OCI-LY7 (cell line): ENCODE data around the gene NDRG4. TPM values are rescaled to one million over a fixed set of nuclear protein-coding genes. Genes with fewer than 3 reads are reported as not detected.

Source experiments
- BruUV-seq: library from RNA; stranded (reverse); fragments of 400-500 nt; replicated peaks from 2 replicates; lab custom pipeline; 2021; lab: Mats Ljungman, UMichigan
- CTCF ChIA-PET: fragments of 300-600 bp; sonication (Branson Sonifier 250); formaldehyde crosslinking; loops from one replicate; lab custom pipeline; 2022; ENCODE audit warnings: antibody characterized with exemption; ENCODE audit not compliant: unreplicated experiment; lab: Charles Lee
- POLR2A ChIA-PET: fragments of 300-600 bp; sonication (Branson Sonifier 250); formaldehyde crosslinking; loops from one replicate; lab custom pipeline; 2022; ENCODE audit warnings: antibody characterized with exemption; lab: Charles Lee
- DNase-seq: peaks from one replicate; pipeline ENCODE4 v3.0.0-alpha.2; 2015; ENCODE audit warnings: low spot score
- H2AFZ ChIP-seq: fragments of 200-600 bp; sonication (generic), shearing (Covaris generic); 2 replicates; pipeline ENCODE4 v1.6.1; 2014; ENCODE audit warnings: mild to moderate bottlenecking, antibody characterized with exemption, low read length, moderate library complexity
- H3K27ac ChIP-seq: fragments of 200-600 bp; sonication (generic); 2 replicates; pipeline ENCODE4 v1.5.1; 2014; ENCODE audit warnings: mixed run types, low read depth, mild to moderate bottlenecking, moderate library complexity, low read length, inconsistent platforms; ENCODE audit not compliant: poor library complexity, severe bottlenecking
- H3K36me3 ChIP-seq: fragments of 200-600 bp; sonication (generic); 2 replicates; pipeline ENCODE4 v1.6.1; 2014; ENCODE audit warnings: mild to moderate bottlenecking, antibody characterized with exemption, low read length, moderate library complexity, mixed read lengths; ENCODE audit not compliant: insufficient read depth
- H3K4me1 ChIP-seq: fragments of 200-600 bp; sonication (generic); 2 replicates; pipeline ENCODE4 v1.5.1; 2014; ENCODE audit warnings: mild to moderate bottlenecking, low read length; ENCODE audit not compliant: insufficient read depth, poor library complexity, severe bottlenecking
- H3K4me2 ChIP-seq: fragments of 200-600 bp; sonication (generic); 2 replicates; pipeline ENCODE4 v1.6.1; 2014; ENCODE audit warnings: mild to moderate bottlenecking, low read length
- H3K4me3 ChIP-seq: fragments of 200-600 bp; sonication (generic); 2 replicates; pipeline ENCODE4 v1.5.1; 2014; ENCODE audit warnings: mild to moderate bottlenecking, low read depth, low read length; ENCODE audit not compliant: poor library complexity, severe bottlenecking
- H3K79me2 ChIP-seq: fragments of 200-600 bp; sonication (generic); 2 replicates; pipeline ENCODE4 v1.6.1; 2016; ENCODE audit warnings: low read depth, mild to moderate bottlenecking, low read length, moderate library complexity, mixed read lengths; ENCODE audit not compliant: insufficient read depth
- H3K9me2 ChIP-seq: fragments of 200-600 bp; sonication (generic); 2 replicates; pipeline ENCODE4 v1.6.1; 2016; ENCODE audit warnings: mild to moderate bottlenecking, low read length, mixed read lengths; ENCODE audit not compliant: insufficient read depth
- H3K9me3 ChIP-seq: fragments of 200-600 bp; sonication (generic); 2 replicates; pipeline ENCODE4 v1.6.1; 2014; ENCODE audit warnings: mild to moderate bottlenecking, mixed run types, low read length, mixed read lengths
- H4K20me1 ChIP-seq: fragments of 200-600 bp; sonication (generic); 2 replicates; pipeline ENCODE4 v1.6.1; 2014; ENCODE audit warnings: mild to moderate bottlenecking, antibody characterized with exemption, low read length, moderate library complexity, mixed read lengths; ENCODE audit not compliant: insufficient read depth
- CTCF ChIP-seq: fragments of 200-600 bp; sonication (generic); conservative IDR thresholded peaks from 2 replicates; pipeline ENCODE4 v1.5.1; 2014; ENCODE audit warnings: mild to moderate bottlenecking, antibody characterized with exemption, low read length, moderate library complexity, mixed read lengths
- EZH2phosphoT487 ChIP-seq: fragments of 200-600 bp; sonication (generic); IDR thresholded peaks from 2 replicates; pipeline ENCODE4 v1.6.1; 2018; ENCODE audit warnings: low read depth, borderline replicate concordance, mild to moderate bottlenecking, mixed run types, antibody characterized with exemption, low read length, moderate library complexity, mixed read lengths
- intact Hi-C: fragments of 100-400 bp; cut with micrococcal nuclease; formaldehyde crosslinking; loops from one replicate; pipeline ENCODE4 v1.10.0; 2022; ENCODE audit not compliant: unreplicated experiment
- total RNA-seq, 2 experiments: library from RNA; depleted of rRNA in 1 of 2; stranded (reverse); fragments of >200 nt in 1 of 2; shearing (Covaris generic) in 1 of 2; gene quantifications; 2 replicates each; pipeline ENCODE4 v1.2.3, GENCODE V29; 2014 to 2022

The NDRG4 gene
- total RNA-seq, 2 experiments from 2014 or later: 8.8 to 9.5 TPM

DNA sequence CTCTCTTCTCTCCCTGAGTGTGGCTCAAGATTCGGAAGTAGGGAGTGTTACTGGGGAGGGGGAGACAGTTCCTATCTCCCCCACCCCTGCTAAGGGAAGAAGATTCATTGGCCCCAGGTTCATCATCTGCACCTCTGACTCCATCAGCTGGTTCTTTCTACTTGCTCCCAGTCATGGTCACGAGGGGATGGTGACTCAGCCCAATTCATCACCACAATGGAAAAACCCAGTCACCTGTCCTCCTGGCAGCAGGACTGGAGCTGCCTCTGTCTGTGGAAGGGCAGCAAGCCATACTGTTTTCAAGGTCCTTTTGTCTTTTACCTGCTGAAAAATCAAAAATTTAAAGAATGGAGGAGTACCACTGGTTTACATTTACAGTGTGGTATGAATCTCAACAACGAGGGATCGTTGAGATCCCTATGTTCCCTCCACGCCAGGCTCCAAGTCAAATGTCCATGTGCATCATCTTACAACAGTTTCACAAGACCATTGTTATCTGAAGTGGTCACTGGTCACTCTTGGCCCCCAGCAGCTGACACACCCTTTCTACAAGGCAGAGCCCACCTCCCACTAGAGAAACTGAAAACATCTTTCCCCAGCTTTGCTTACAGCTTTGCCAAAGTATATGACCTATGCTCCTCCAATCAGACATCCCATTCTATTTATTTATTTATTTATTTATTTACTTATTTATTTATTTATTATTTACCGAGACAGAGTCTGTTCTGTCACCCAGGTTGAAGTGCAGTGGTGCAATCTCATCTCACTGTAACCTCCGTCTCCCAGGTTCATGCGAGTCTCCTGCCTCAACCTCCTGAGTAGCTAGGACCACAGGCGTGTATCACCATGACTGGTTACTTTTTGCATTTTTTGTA is 40.4 kb upstream of the NDRG4 start:
- Histone ChIP-seq H3K9me2 (no peaks in the 10 kb centered on the region), H3K79me2 (no peaks in the 10 kb centered on the region), H3K27ac (no peak overlapping the region), H3K4me2 (no peak overlapping the region), H3K4me3 (no peak overlapping the region), H3K4me1 (peaks cover 10% of the 10 kb centered on the region), H4K20me1 (no peaks in the 10 kb centered on the region), H2AFZ (no peak overlapping the region), H3K9me3 (no peaks in the 10 kb centered on the region), H3K36me3 (no peaks in the 10 kb centered on the region)
- TF ChIP-seq EZH2phosphoT487 (no peak), CTCF (no peak)
- ChIA-PET CTCF (no interaction called here), POLR2A (no interaction called here)
- BruUV-seq: no TSS peak
- intact Hi-C loops: no loop called here
- DNase-seq: no peak

DNA sequence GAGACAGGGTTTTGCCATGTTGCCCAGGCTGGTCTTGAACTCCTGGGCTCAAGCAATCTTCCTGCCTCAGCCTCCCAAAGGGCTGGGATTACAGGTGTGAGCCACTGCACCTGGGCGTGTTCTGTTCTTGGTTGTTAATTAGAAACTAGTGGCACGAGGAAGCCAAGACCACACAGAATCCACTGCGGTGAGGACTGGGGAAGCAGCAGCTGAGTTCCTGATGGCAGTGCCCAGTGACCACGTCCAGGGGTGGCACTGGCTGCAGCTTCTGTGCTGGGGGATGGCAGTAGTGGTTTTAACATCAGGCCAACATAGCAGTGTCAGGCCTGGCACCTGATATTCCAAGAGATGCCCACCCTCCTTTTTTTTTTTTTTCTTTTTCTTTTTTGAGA is 39.7 kb upstream of the NDRG4 start:
- Histone ChIP-seq H3K27ac (no peak overlapping the region), H3K79me2 (no peaks in the 10 kb centered on the region), H3K4me3 (no peak overlapping the region), H3K9me3 (no peaks in the 10 kb centered on the region), H3K4me2 (no peak overlapping the region), H3K9me2 (no peaks in the 10 kb centered on the region), H4K20me1 (no peaks in the 10 kb centered on the region), H2AFZ (no peak overlapping the region), H3K36me3 (no peaks in the 10 kb centered on the region), H3K4me1 (peaks cover 13% of the 10 kb centered on the region)
- intact Hi-C loops: no loop called here
- CTCF ChIA-PET: no interaction called here
- no peak for TF ChIP-seq EZH2phosphoT487
- TF ChIP-seq CTCF: no peak
- DNase-seq: no peak
- BruUV-seq: no TSS peak
- POLR2A ChIA-PET: no interaction called here

DNA sequence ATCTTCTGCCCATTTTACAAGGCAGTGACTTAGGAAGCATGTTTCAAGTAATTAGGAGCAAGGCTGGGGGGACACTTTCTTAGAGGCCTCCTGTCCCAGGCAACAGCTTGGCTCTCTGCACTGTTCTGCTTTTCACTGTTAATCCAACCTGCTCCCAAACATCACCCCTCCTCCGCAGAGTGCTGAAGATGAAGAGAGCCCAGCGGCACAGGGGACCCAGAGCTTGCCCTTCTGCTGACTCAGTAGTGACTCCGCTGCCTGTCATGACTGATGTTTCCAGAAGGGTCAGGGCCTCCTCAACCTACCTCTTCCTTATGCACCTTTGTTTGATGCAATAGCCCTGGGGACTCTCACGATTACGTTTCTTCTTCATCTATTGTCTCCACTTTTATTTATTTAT is 38.9 kb upstream of the NDRG4 start:
- Histone ChIP-seq H3K4me3 (no peak overlapping the region), H3K79me2 (no peaks in the 10 kb centered on the region), H3K4me2 (no peak overlapping the region), H3K27ac (no peak overlapping the region), H4K20me1 (no peaks in the 10 kb centered on the region), H3K4me1 (peaks cover 13% of the 10 kb centered on the region), H3K36me3 (no peaks in the 10 kb centered on the region), H3K9me2 (no peaks in the 10 kb centered on the region), H3K9me3 (no peaks in the 10 kb centered on the region), H2AFZ (no peak overlapping the region)
- POLR2A ChIA-PET: no interaction called here
- intact Hi-C loops: no loop called here
- CTCF ChIA-PET: no interaction called here
- no peak for DNase-seq
- BruUV-seq: no TSS peak
- TF ChIP-seq CTCF (no peak), EZH2phosphoT487 (no peak)
